Calu3 (cell line): Measurements from ENCODE around the gene BEAN1. TPM values are rescaled to one million over a fixed set of nuclear protein-coding genes. Genes with fewer than 3 reads are reported as not detected.

Experiments used
- BruUV-seq: library from RNA; stranded (reverse); fragments of 400-500 nt; replicated peaks from 2 replicates; lab custom pipeline; 2021; lab: Mats Ljungman, UMichigan
- CTCF ChIA-PET: fragments of 300-600 bp; sonication (Branson Sonifier 250); formaldehyde crosslinking; loops from one replicate; lab custom pipeline; 2022; ENCODE audit warnings: antibody characterized with exemption; lab: Charles Lee
- DNase-seq: peaks from one replicate; pipeline ENCODE4 v3.0.0; 2022
- H3K27ac Mint-ChIP-seq: one replicate; pipeline ENCODE4 v1.8.0; 2022; ENCODE audit warnings: mixed read lengths; ENCODE audit not compliant: unreplicated experiment
- H3K27me3 Mint-ChIP-seq: one replicate; pipeline ENCODE4 v1.8.0; 2022; ENCODE audit warnings: mixed read lengths; ENCODE audit not compliant: unreplicated experiment
- H3K36me3 Mint-ChIP-seq: one replicate; pipeline ENCODE4 v1.8.0; 2022; ENCODE audit warnings: mild to moderate bottlenecking, moderate library complexity, mixed read lengths; ENCODE audit not compliant: insufficient read depth, unreplicated experiment
- H3K4me1 Mint-ChIP-seq: one replicate; pipeline ENCODE4 v1.8.0; 2022; ENCODE audit warnings: mild to moderate bottlenecking, low read depth, mixed read lengths; ENCODE audit not compliant: unreplicated experiment
- H3K4me3 Mint-ChIP-seq: one replicate; pipeline ENCODE4 v1.8.0; 2022; ENCODE audit warnings: mild to moderate bottlenecking, low read depth, moderate library complexity, mixed read lengths; ENCODE audit not compliant: unreplicated experiment
- H3K9me3 Mint-ChIP-seq: one replicate; pipeline ENCODE4 v1.8.0; 2022; ENCODE audit warnings: low read depth, mixed read lengths; ENCODE audit not compliant: unreplicated experiment
- CTCF ChIP-seq: fragments of 200-600 bp; IDR thresholded peaks from one replicate; pipeline ENCODE4 v1.8.0; 2022; ENCODE audit warnings: antibody characterized with exemption; ENCODE audit not compliant: unreplicated experiment
- intact Hi-C: fragments of 100-400 bp; cut with micrococcal nuclease; formaldehyde crosslinking; loops from one replicate; pipeline ENCODE4 v1.10.0; 2022; ENCODE audit not compliant: unreplicated experiment
- total RNA-seq: library from RNA; stranded (reverse); gene quantifications from 2 replicates; pipeline ENCODE4 v1.2.3, GENCODE V29; 2022

BEAN1 gene
- total RNA-seq, 1 experiment from 2014 or later, result 3.1 TPM

DNA sequence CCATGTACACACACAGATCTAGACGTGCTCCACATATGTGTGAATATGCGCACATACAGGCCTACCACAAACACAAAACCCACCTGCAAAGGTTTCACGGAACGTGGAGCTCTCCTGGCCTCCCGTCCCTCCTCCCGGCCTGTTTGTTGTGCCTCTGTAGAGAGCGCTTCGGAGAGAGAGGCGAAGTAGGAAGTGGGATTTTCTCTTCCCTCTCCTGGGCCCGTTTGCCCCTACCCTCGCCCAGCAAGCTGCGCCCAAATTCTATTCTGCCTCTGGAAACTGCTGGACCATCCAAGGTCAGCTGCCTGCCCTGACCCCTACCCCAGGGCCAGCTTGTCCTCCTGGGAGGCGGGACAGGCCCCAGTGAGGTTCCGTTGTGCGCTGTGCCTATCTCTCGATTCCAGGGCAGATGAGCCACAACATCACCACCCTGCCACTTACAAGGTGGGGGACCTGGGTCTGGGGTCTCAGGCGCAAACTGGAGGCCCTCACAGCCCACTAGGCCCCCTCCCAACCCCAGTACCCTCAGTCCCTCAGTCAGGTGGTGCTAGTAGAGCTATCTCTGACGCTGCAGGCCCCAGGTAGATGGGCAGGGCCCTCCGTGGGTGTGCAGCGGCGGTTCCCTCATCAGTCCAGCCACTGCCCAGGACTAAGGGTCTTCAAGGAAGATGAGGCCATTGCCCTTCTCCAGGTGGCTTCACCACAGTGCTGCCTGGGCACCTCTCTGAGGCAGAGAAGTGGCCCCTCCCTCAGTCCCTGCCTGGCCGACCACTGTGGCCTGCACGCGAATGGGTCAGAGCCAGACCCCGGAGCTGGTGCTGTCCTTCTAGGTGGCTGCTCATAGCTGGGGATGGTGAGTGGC, 54.2 kb downstream of the BEAN1 start:
- DNase-seq, result no peak
- Mint-ChIP-seq H3K4me3 (no peak overlapping the region), H3K36me3 (peaks cover 22% of the 10 kb centered on the region), H3K4me1 (peaks cover 21% of the 10 kb centered on the region), H3K27me3 (no peaks in the 10 kb centered on the region), H3K27ac (peak overlapping the region; percentile 36), H3K9me3 (no peaks in the 10 kb centered on the region)
- no TSS peak for BruUV-seq
- CTCF ChIA-PET, result no interaction called here
- intact Hi-C loops, result no loop called here
- TF ChIP-seq CTCF, result peak; percentile 11

DNA sequence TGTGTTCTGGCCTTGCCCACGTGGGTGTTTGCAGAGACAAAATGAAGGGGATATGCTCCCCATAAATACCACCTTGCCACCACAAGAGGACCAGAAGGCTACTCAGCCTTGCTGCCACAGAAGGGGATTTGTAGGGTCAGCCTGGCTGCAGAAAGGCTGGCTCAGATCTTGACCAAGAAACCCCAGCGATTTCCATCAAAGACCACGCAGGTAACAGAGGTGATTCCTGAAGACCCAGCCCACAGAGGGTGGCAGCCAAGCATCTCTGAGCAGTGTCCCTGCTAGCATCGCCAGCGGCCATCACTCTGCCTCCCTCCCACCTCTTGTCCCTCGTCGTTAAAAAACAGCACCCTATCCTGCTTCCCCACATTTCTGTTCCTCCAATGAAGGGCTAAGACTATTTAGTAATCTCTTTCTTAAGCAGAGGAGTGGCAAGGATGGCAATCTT, 54.9 kb downstream of the BEAN1 start:
- no peak for TF ChIP-seq CTCF
- intact Hi-C loops, result no loop called here
- Mint-ChIP-seq H3K27ac (no peak overlapping the region), H3K9me3 (no peaks in the 10 kb centered on the region), H3K36me3 (peaks cover 26% of the 10 kb centered on the region), H3K4me3 (no peak overlapping the region), H3K27me3 (no peaks in the 10 kb centered on the region), H3K4me1 (peaks cover 27% of the 10 kb centered on the region)
- CTCF ChIA-PET, result no interaction called here
- no TSS peak for BruUV-seq
- DNase-seq, result no peak

DNA sequence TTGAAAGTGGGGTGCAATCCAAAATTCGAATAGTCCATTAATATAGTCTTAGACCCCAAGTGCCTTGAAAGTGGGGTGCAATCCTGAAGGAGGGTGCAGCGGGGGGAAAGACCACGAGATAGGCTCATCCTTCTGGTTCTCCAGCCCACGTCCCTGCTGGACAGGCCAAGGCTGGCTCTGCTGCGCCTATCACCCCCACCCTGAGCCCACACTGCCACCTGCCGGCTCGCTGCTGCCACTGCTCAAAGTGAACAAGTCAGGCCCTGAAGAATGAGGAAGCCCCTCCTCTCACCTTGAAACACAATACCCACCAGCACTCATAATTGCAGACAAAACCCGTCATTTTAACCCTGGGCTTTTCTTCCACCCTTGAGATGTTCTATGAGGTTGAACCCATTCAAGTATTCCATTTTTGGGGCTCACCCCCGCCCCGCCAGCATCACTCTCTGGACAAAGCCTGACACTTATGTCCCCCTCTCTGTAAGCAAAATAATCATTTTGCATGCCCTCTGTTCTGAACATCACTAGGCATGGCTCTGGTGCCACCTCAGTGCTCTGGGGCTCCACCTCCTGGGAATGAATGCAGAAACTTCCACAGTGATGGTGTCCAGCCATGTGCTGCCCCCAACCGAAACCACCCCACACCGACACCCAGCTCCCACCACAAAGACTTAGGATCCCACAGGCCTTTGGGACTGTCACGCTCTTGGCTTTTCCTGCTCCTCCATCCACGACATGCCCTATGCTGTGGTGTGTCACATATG, 56.8 kb downstream of the BEAN1 start:
- BruUV-seq, result no TSS peak
- Mint-ChIP-seq H3K9me3 (no peaks in the 10 kb centered on the region), H3K36me3 (peaks cover 22% of the 10 kb centered on the region), H3K27me3 (no peaks in the 10 kb centered on the region), H3K4me1 (peaks cover 36% of the 10 kb centered on the region), H3K4me3 (no peak overlapping the region), H3K27ac (peak overlapping the region; percentile 25)
- DNase-seq, result peak; percentile 93
- CTCF ChIA-PET, result interaction anchor here (0.7 to 1.4 kb wide), 7 partner anchors 9 to 257 kb away, joined by 3 to 7 read pairs (median 5); no protein-coding TSS in a partner anchor
- TF ChIP-seq CTCF, result peak; percentile 96
- intact Hi-C loops, result loop anchor here (1.0 kb wide), 2 partner anchors 32 to 78 kb away; no protein-coding TSS in a partner anchor

DNA sequence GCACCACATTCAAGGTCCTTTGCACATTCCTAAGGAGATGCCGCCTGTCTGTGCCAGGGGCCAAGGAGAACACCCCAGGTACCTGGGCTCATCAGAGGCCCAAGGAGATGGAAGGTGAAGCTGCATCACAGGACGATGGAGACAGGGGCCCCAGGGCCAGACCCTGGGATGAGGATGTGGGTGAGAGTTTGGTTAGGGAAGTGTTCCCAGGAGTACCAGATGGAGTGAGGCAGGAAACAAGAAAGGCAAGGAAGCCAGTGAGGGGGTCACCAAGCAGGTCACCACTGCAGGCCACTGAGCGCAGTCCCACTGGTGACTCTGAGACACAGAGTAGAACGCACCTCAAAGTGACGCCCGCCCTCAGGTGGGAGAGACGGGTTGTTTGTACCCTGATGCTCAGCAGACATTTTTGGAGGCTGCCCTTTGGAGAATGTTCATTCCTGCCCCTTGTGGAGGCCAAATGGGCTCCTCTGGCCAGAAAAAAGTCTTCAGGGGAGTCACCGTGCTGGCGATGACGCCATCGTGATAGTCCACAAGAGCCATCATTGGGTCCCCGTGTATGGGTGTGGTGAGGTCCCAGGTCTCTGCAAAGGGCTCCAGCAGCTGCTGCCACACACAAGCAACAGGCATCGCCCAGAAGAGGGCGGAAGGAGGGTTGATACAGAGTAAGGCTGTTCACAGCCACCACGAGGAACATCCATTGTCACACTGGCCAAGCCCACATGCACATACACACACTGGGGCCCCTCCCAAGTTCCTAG, 57.5 kb downstream of the BEAN1 start:
- TF ChIP-seq CTCF, result no peak
- Mint-ChIP-seq H3K9me3 (no peaks in the 10 kb centered on the region), H3K36me3 (peaks cover 21% of the 10 kb centered on the region), H3K4me3 (no peak overlapping the region), H3K4me1 (peaks cover 36% of the 10 kb centered on the region), H3K27me3 (no peaks in the 10 kb centered on the region), H3K27ac (peak overlapping the region; percentile 25)
- no peak for DNase-seq
- intact Hi-C loops, result loop anchor here (1.0 kb wide), 1 partner anchor 32 kb away; no protein-coding TSS in a partner anchor
- CTCF ChIA-PET, result interaction anchor here (0.8 kb wide), 1 partner anchor 78 kb away, joined by 5 read pairs; no protein-coding TSS in a partner anchor
- BruUV-seq, result no TSS peak
